Testis (tissue), 3 donors: ENCODE measurements around the gene EHF. TPM values are rescaled to one million over a fixed set of nuclear protein-coding genes. Genes with fewer than 3 reads are reported as not detected.

Experiments
- DNase-seq: peaks from one replicate; pipeline ENCODE4 v3.0.0-alpha.2; 2019
- H3K27ac ChIP-seq, 2 donors: fragments of 200-600 bp; sonication (generic); one replicate each; pipeline ENCODE4 v1.5.1; 2019
- H3K27me3 ChIP-seq: fragments of 200-600 bp; sonication (generic); one replicate; pipeline ENCODE4 v1.5.1; 2019
- H3K36me3 ChIP-seq: fragments of 200-600 bp; sonication (generic); one replicate; pipeline ENCODE4 v1.5.1; 2017; ENCODE audit warnings: low read depth; ENCODE audit errors: missing control alignments
- H3K4me1 ChIP-seq: fragments of 200-600 bp; sonication (generic); one replicate; pipeline ENCODE4 v1.5.1; 2019
- H3K4me3 ChIP-seq, 2 donors: fragments of 200-600 bp; sonication (generic); one replicate each; pipeline ENCODE4 v1.5.1; 2017 to 2019
- H3K9me3 ChIP-seq: fragments of 200-600 bp; sonication (generic); one replicate; pipeline ENCODE4 v1.5.1; 2017
- CTCF ChIP-seq, 3 experiments: fragments of 450-650 bp in 2 of 3; fragments of 200-600 bp in 1 of 3; sonication (generic) in 1 of 3; IDR thresholded peaks; one replicate each; pipeline ENCODE4 v1.5.1; 2016 to 2019; ENCODE audit warnings: antibody characterized with exemption in 3 of 3, mild to moderate bottlenecking in 2 of 3, moderate library complexity in 1 of 3
- POLR2A ChIP-seq: fragments of 450-650 bp; IDR thresholded peaks from one replicate; pipeline ENCODE4 v1.6.1; 2017; ENCODE audit warnings: antibody characterized with exemption, mild to moderate bottlenecking, moderate library complexity
- WGBS, 2 donors: methylation state at CpG; one replicate each; pipeline ENCODE4 v1.1.5; 2018; 5-methylcytosine and 5-hydroxymethylcytosine counted together
- intact Hi-C: fragments of 100-400 bp; cut with DNase I; formaldehyde crosslinking; loops from one replicate; pipeline ENCODE4 v1.15.1; 2023; ENCODE audit warnings: low total_unique reads
- polyA plus RNA-seq: library from polyadenylated mRNA; stranded (reverse); fragments of 350-450 nt; fragmentation: Illumina TruSeq; extraction: RNeasy Lipid Tissue Mini Kit (QIAGEN cat#74804); gene quantifications from one replicate; pipeline ENCODE4 v1.2.3, GENCODE V29; 2014; ENCODE audit warnings: low read depth, low replicate concordance; ENCODE audit not compliant: insufficient read depth
- total RNA-seq, 2 donors: library from RNA; depleted of rRNA; stranded (reverse); fragments of >200 nt; gene quantifications; one replicate each; pipeline ENCODE4 v1.2.3, GENCODE V29; 2016

The EHF gene
- total and polyA plus RNA-seq, 3 donors from 2014 or later = 0.24 to 3.5 (median 1.1) TPM

GRCh38 chr11:34707462-34707840 is 86.6 kb downstream of the EHF start:
- Histone ChIP-seq H3K36me3 (no peaks in the 10 kb centered on the region), H3K4me1 (no peaks in the 10 kb centered on the region), H3K9me3 (no peaks in the 10 kb centered on the region), H3K27ac (no peak overlapping the region), H3K27me3 (no peaks in the 10 kb centered on the region), H3K4me3 (no peak overlapping the region)
- DNase-seq = no peak
- TF ChIP-seq CTCF (IDR thresholded peaks at IDR 0.05) (no peak), POLR2A (no peak)
- WGBS, 2 donors = 35 to 58% methylated on average over 3 of the region's 3 CpGs
- intact Hi-C loops = no loop called here

Other genes with a start within 250 kb of the EHF start
- gene CAT, start 182.2 kb upstream of the EHF start, total RNA-seq = 10 to 100 TPM; 30.3 to 38.2 TPM
- gene CAT, start 182.2 kb upstream of the EHF start, polyA plus RNA-seq = 30.2 TPM
- gene ELF5, start 107.3 kb upstream of the EHF start, total RNA-seq = under 1 TPM; 0.43 to 0.63 TPM
- gene ELF5, start 107.3 kb upstream of the EHF start, polyA plus RNA-seq = 0.34 TPM